ENCODE measurements around the gene KCNN4.

DNA sequence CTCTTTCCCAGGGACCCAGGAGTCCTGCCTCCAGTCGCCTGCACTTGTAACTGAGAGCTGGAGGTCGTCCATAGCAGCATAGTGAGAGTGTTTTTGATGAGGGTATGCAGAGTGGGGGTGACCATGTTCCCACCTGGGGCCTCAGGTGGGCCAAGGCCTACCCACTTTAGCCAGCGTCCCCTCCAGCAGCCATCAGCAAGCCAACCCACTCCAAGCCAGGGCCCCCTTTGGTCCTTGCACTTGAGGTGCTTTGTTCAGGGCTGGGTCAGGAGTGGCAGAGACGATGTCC, 14.1 kb downstream of the KCNN4 start:
- TF ChIP-seq, protein P1, sequence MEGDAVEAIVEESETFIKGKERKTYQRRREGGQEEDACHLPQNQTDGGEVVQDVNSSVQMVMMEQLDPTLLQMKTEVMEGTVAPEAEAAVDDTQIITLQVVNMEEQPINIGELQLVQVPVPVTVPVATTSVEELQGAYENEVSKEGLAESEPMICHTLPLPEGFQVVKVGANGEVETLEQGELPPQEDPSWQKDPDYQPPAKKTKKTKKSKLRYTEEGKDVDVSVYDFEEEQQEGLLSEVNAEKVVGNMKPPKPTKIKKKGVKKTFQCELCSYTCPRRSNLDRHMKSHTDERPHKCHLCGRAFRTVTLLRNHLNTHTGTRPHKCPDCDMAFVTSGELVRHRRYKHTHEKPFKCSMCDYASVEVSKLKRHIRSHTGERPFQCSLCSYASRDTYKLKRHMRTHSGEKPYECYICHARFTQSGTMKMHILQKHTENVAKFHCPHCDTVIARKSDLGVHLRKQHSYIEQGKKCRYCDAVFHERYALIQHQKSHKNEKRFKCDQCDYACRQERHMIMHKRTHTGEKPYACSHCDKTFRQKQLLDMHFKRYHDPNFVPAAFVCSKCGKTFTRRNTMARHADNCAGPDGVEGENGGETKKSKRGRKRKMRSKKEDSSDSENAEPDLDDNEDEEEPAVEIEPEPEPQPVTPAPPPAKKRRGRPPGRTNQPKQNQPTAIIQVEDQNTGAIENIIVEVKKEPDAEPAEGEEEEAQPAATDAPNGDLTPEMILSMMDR (conservative IDR thresholded peaks at IDR 0.05): peak; percentile 63; the same call in 1 of the 2 replicates
- TF ChIP-seq EZH2 (IDR thresholded peaks at IDR 0.05; ENCODE audit: low read depth): no peak
